ENCODE data around the gene PCDHAC2.

The PCDHAC2 gene

DNA sequence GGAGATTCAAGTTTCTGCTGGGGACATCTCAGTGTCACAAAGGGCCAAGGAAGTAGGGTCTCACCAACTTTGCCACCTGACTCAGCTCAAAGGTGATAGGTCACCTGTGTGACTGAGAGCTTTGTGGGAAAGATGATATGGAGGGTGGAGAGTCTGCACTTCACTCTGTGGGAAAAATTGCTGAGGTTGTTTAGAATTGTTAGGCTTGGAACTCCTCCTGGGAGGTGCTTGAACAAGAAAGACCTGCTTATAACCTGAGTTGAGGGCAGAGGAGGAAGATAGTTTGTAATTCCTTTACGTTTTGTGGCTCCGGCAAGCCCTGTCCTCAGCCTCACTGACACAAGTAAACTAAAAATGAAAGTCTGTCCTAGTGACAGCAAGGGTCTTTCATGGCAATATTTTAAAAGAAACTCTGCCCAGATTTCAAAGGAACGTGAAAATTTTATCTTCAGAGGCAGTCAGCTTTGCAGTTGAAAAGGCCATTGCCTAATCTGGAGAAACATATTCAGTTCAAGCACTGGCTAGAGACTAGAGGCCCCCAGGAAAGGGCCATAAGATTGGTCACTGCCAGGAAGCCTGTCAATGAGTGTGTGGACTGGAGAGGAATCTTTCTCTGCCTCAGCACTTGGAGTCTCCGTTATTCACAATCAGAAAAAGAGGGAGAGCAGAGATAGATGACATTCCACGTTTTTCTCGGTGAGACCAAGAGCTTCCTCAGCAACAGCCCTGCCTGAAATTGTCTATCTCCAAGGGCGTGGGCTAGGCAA is 23.2 kb downstream of the PCDHAC2 start:
- DNase-seq: no peak

- DNase-seq: no peak
Measured at GRCh38 chr5:140992828-140993227, 26.6 kb downstream of the PCDHAC2 start.

GRCh38 chr5:140996060-140996459 is 29.8 kb downstream of the PCDHAC2 start:
- DNase-seq: peak; percentile 5

GRCh38 chr5:140998921-140999410 is 32.7 kb downstream of the PCDHAC2 start:
- no peak for DNase-seq

GRCh38 chr5:141001446-141001843 is 35.2 kb downstream of the PCDHAC2 start:
- DNase-seq: no peak

DNA sequence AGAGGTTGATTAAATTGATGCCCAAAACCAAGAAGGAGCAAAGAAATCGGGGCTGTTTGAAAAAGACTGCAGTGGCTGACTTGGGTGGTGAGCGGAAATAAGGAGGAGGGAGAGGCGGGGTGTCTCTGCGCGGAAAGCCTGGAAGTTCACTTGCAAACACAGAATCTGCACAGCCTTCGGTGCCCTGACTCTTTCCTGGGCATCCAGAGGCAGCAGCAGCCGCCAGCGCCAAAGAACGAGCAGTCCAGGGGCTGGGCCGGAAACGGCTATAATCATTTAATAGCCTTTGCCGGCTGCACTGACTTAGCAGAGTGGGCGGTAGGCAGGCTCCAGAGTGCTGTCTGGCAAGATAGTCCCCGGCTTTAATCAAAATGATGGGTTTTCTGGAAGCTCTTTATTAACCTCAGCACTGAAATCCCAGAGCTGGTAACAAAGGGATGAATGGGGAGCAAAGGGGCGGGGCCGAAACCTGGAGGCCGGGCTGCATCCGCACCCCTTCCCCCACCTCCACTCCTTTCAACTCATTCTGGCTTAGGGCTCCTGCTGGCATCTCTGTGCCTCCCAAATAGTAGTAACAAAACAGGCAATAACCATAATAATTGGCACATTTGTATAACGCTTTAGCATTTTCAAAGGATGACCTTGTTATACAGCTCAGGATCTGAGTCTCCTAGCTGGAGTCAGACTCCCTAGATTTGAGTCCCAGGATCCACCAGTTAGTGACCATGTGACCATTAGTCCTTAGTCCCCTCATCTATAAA is 35.7 kb downstream of the PCDHAC2 start:
- no peak for DNase-seq

- DNase-seq: no peak
Measured at GRCh38 chr5:141002605-141002965, 36.3 kb downstream of the PCDHAC2 start.

DNA sequence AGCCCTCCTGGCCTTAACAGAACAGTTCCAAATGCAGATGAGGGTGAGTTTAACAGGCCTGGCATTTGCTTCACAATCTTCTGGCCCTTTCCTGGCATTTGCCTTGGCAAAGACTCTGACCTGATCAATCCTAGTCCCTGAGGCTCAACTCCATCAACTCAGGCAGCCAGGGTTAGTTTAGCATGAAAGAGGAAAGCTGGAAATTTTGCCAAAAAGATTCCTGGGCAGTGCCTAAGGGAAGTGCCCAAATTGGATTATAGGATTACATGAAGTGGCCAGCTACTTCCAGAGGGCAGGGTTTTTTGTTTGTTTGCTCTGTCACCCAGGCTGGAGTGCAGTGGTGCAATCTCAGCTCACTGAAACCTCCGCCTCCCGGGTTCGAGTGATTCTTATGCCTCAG is 36.8 kb downstream of the PCDHAC2 start:
- no peak for DNase-seq

GRCh38 chr5:141003791-141004611 is 37.7 kb downstream of the PCDHAC2 start:
- peak; percentile 18 for DNase-seq

DNA sequence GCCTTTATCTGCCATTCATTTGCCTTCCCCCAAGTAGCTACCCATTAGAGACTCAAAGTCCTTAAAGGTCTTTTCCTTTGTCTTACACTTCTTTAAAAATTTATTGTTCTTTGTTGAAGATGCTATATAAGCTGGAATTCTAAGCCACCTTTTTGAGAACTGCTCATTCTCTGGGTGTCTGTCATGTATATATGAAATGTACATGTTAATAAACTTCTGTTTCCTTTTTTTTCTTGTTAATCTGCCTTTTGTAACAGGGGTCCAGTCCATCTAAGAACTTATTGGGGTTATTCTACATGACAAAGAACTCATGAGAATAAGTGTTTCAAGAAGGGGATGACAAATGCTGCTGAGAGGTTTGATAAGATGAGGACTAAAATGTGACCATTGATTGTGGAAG is 41.5 kb downstream of the PCDHAC2 start:
- no peak for DNase-seq

DNA sequence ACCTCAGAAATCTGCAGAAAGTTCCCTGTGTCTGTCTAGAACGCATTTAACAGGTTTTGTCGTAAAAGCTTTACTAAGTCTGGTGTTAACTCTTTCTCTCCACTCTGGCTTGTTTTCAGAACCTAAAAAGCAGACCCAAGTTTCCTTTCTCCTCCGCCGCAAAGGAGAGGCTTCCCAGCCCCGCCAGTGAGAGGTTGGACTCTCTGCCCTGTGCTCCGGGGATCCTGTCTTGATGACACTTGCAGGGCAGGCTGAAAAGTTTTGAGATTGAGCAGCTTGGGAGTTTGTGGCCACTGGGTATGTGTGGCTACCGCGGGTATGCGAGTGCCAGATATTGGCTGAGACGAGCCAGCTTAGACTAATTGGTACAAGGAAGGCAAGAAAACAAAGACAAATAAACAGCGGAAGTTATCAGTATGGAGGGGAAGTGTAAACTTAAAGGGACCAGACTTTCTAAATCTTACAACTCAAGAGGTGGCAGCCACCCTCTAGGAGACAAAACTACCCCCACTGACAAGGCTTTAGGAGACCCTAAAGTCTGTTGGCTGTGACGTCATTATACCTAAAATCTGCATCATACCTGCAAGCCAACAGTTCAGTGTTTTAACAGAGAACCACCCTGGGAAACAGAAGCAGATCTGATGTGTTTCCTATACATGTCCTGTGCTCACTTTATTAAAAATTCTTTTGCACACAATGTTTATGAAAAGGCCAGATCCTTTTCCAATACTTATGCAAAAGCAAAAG is 43.9 kb downstream of the PCDHAC2 start:
- DNase-seq: no peak

DNA sequence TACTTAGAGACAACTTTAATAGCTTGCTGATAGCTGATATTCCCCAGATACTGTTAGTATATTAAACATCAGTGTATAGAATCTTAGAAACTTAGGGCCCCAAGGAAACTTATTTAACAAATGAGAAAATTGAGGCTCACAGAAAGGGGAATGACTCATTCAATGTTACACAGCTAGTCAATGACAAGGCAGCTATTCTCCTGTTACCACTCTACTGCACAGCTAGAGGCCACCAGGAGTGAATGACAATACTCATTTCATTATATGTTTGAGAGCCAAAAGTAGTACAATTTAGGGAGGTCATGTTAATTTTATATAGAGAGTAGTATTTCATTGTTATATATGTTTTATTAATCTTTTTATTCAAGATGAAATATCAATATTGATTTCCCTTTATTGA is 51.7 kb downstream of the PCDHAC2 start:
- no peak for DNase-seq

All from OCI-M1 (cell line).